Measurements from ENCODE around the gene PPFIA2. TPM values are rescaled to one million over a fixed set of nuclear protein-coding genes. Genes with fewer than 3 reads are reported as not detected.

The PPFIA2 gene
- total and polyA plus RNA-seq, 8 donors = 0.15 to 9.9 (median 2.2) TPM

DNA sequence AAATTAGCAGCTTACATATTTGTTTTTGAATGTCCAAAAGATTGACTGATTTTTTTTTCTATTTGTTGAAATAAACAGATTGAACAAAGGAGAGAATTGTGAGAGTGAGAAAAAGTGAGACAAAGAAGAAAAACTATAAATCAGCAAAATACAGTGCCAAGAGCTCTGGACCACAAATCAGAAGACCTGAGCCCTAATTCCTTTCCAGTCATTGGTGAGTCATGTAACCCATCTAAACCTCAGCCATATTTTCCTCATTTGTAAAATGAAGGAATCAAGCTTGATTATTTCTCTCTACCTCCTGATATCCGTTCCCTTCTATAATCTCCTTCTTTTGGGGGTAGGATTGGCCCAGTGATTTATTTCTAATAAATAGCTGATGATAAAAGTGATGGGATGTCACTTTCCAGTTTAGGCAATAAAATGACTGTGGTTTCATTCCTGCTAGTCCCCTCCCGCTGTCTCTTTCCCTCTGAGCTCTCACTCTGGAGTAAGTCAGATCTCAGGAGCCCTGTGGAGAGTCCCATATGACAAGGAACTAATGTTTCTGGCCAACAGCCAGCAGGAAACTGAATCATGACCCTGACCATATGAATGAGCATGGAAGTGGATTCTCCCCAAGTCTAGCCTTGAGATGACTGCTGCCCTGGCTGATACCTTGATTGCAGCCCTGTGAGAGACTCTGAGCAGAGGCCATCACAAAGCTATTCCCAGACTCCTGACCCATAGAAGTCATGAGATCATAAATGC, 462.4 kb downstream of the PPFIA2 start:
- Histone ChIP-seq H3K4me3 (no peak overlapping the region), H3K36me3 (no peaks in the 10 kb centered on the region), H3K4me1 (no peaks in the 10 kb centered on the region), H3K27ac (no peak overlapping the region), H3K9me3 (no peaks in the 10 kb centered on the region), H3K27me3 (no peaks in the 10 kb centered on the region)
- no peak for TF ChIP-seq EP300 (IDR thresholded peaks at IDR 0.05)
- TF ChIP-seq POLR2AphosphoS5 (IDR thresholded peaks at IDR 0.05) = no peak
- no peak for TF ChIP-seq POLR2A (IDR thresholded peaks at IDR 0.05)
- TF ChIP-seq, protein P1, sequence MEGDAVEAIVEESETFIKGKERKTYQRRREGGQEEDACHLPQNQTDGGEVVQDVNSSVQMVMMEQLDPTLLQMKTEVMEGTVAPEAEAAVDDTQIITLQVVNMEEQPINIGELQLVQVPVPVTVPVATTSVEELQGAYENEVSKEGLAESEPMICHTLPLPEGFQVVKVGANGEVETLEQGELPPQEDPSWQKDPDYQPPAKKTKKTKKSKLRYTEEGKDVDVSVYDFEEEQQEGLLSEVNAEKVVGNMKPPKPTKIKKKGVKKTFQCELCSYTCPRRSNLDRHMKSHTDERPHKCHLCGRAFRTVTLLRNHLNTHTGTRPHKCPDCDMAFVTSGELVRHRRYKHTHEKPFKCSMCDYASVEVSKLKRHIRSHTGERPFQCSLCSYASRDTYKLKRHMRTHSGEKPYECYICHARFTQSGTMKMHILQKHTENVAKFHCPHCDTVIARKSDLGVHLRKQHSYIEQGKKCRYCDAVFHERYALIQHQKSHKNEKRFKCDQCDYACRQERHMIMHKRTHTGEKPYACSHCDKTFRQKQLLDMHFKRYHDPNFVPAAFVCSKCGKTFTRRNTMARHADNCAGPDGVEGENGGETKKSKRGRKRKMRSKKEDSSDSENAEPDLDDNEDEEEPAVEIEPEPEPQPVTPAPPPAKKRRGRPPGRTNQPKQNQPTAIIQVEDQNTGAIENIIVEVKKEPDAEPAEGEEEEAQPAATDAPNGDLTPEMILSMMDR (IDR thresholded peaks at IDR 0.05) = no peak
- 53 to 76% (median 65%) methylated on average over 2 of the region's 2 CpGs for WGBS, 5 donors
- intact Hi-C loops (cut with DNase I; ENCODE audit: low total_unique reads) = no loop called here
- peak in 1 of 2 donors; percentile 1 for DNase-seq

DNA sequence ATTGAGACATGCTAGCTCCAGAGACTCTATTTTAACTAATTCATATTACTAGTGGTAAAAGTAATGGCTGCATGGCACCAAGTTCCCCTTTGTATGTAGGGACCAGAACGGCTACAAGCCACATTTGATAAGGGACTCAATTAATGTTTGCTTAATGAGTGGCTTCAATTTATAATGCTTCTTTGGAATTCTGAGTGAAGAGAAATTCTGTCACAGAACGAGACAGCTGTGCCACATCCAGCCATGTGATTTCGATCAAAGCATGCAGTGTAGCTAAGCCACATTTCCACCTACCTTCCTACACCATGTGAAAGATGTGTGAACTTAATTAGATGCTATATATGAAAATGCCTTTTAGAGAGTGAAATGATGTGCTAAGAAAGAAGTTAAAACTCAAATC, 463.9 kb downstream of the PPFIA2 start:
- intact Hi-C loops (cut with DNase I; ENCODE audit: low total_unique reads) = no loop called here
- WGBS, 5 donors = 62 to 78% (median 68%) methylated on average over 3 of the region's 3 CpGs

DNA sequence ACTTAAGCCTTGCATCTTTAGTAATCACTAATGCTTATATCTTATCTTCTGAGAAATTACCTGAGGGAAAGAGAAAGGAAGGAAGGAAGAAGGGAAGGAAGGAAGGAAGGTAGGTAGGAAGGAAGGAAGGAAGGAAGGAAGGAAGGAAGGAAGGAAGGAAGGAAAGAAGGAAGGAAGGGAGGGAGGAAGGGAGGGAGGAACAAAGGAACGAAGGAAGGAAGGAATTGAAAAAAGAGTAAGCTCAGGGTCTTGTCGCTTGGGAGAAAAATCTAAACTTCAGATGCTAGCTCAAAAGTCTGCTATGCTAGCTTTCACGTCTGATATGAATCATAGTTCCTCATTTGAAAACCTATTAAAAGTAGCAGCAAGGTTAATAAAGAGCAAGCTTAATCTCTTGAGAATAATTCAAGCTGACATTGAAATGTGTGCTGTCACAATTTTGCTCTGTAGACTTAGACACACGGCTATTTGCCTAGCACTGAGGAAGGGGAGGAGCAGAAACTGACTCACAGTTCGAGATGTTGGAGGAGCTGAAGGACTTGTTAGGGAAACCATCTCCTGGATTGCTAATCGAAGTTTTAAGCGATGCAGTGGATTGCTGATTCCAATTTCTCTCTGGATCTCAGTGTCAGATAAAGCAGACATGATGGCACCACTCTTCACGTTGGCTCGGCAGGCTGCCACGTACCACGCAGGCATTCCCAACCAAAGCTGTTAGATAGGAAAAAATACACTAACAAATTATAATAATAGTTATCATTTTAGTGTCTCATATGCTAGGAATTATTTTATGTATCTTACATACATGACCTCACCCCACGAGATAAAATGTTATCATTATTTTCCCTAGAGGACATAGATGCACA, 464.6 kb downstream of the PPFIA2 start:
- no peak overlapping the region for H3K27ac ChIP-seq
- no peaks in the 10 kb centered on the region for H3K36me3 ChIP-seq
- 68 to 75% (median 73%) methylated on average over 12 of the region's 12 CpGs for WGBS, 5 donors
- intact Hi-C loops (cut with DNase I; ENCODE audit: low total_unique reads) = no loop called here
- no peak for DNase-seq
- no peaks in the 10 kb centered on the region for H3K27me3 ChIP-seq
- no peaks in the 10 kb centered on the region for H3K4me1 ChIP-seq
- no peak overlapping the region for H3K4me3 ChIP-seq
- TF ChIP-seq, protein P1 (IDR thresholded peaks at IDR 0.05) = no peak
- H3K9me3 ChIP-seq = no peaks in the 10 kb centered on the region

More for the DNA sequence above, 463.9 kb downstream of the PPFIA2 start:
- Histone ChIP-seq H3K9me3 (no peaks in the 10 kb centered on the region), H3K27ac (no peak overlapping the region), H3K36me3 (no peaks in the 10 kb centered on the region), H3K4me1 (no peaks in the 10 kb centered on the region), H3K27me3 (no peaks in the 10 kb centered on the region), H3K4me3 (no peak overlapping the region)
- DNase-seq = no peak
- TF ChIP-seq POLR2A (IDR thresholded peaks at IDR 0.05) = no peak
- TF ChIP-seq POLR2AphosphoS5 (IDR thresholded peaks at IDR 0.05) = no peak
- TF ChIP-seq EP300 (IDR thresholded peaks at IDR 0.05) = no peak
- TF ChIP-seq, protein P1 (IDR thresholded peaks at IDR 0.05) = no peak

DNA sequence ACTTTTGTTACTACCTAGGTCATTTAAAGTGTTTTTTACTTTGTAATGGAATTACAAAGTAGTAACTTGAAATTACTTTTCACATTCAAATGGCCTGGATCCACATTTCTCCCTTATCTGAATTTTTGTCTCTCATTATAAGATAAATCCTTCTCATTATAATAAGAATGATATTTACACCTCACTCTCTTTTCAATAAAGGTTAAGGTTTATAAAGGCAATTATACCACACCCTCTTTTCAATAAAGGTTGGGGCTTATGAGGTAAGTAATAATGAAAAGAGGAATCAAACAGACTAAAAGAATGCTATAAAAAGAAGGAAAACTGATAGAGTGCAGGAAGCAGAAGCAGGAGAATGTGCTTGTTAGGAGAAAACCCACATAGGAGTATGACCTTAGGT, 470.5 kb downstream of the PPFIA2 start:
- Histone ChIP-seq H3K27ac (no peak overlapping the region), H3K36me3 (no peaks in the 10 kb centered on the region), H3K4me1 (no peaks in the 10 kb centered on the region), H3K4me3 (no peak overlapping the region), H3K9me3 (no peaks in the 10 kb centered on the region), H3K27me3 (no peaks in the 10 kb centered on the region)
- DNase-seq = no peak
- TF ChIP-seq POLR2A (IDR thresholded peaks at IDR 0.05) = no peak
- TF ChIP-seq POLR2AphosphoS5 (IDR thresholded peaks at IDR 0.05) = no peak
- TF ChIP-seq EP300 (IDR thresholded peaks at IDR 0.05) = no peak
- TF ChIP-seq, protein P1 (IDR thresholded peaks at IDR 0.05) = no peak
- intact Hi-C loops (cut with DNase I; ENCODE audit: low total_unique reads) = no loop called here

Data from stomach (tissue), 9 donors.